ENCODE measurements around the gene ZNF91. TPM values are rescaled to one million over a fixed set of nuclear protein-coding genes. Genes with fewer than 3 reads are reported as not detected.
A peak's percentile ranks its signal among the peaks of the same experiment; 100 is the strongest.

ZNF91 gene
- total and polyA plus RNA-seq, 7 donors = 17.7 to 88.1 (median 39.8) TPM

- H3K4me3 ChIP-seq = no peak overlapping the region
- no peak for DNase-seq
- no peaks in the 10 kb centered on the region for H3K36me3 ChIP-seq
- 79 to 86% methylated on average over 2 of the region's 2 CpGs for WGBS, 2 donors
- H3K9me3 ChIP-seq = no peaks in the 10 kb centered on the region
- no peak overlapping the region for H3K27ac ChIP-seq
- no peaks in the 10 kb centered on the region for H3K4me1 ChIP-seq
- intact Hi-C loops (cut with DNase I) = no loop called here
- H3K27me3 ChIP-seq = no peaks in the 10 kb centered on the region
- TF ChIP-seq POLR2AphosphoS5 (IDR thresholded peaks at IDR 0.05) = no peak
- no peak for TF ChIP-seq CTCF (IDR thresholded peaks at IDR 0.05)
- no peak for TF ChIP-seq EP300 (IDR thresholded peaks at IDR 0.05)
- TF ChIP-seq POLR2A (IDR thresholded peaks at IDR 0.05) = no peak
These were observed 10.8 kb upstream of the ZNF91 start for GRCh38 chr19:23406091-23406490.

GRCh38 chr19:23404676-23405075, 9.4 kb upstream of the ZNF91 start:
- no peak for DNase-seq
- no peaks in the 10 kb centered on the region for H3K9me3 ChIP-seq

GRCh38 chr19:23403581-23404324, 8.5 kb upstream of the ZNF91 start:
- TF ChIP-seq EP300 (IDR thresholded peaks at IDR 0.05) (no peak), CTCF (IDR thresholded peaks at IDR 0.05) (peak in 1 of 4 experiments; percentile 43)
- intact Hi-C loops (cut with DNase I) = no loop called here
- H3K27ac ChIP-seq = no peak overlapping the region
- H3K4me1 ChIP-seq = no peaks in the 10 kb centered on the region
- H3K9me3 ChIP-seq = no peaks in the 10 kb centered on the region
- H3K4me3 ChIP-seq = no peak overlapping the region
- H3K36me3 ChIP-seq = no peaks in the 10 kb centered on the region
- 33 to 74% methylated on average over 4 of the region's 4 CpGs for WGBS, 2 donors
- H3K27me3 ChIP-seq = no peaks in the 10 kb centered on the region
- no peak for DNase-seq

More at GRCh38 chr19:23404676-23405075, 9.4 kb upstream of the ZNF91 start:
- no peaks in the 10 kb centered on the region for H3K4me1 ChIP-seq
- H3K27ac ChIP-seq = no peak overlapping the region
- 95 to 96% methylated on average over 1 of the region's 1 CpG for WGBS, 2 donors
- no peaks in the 10 kb centered on the region for H3K36me3 ChIP-seq
- TF ChIP-seq CTCF (IDR thresholded peaks at IDR 0.05) = no peak
- TF ChIP-seq EP300 (IDR thresholded peaks at IDR 0.05) = no peak
- TF ChIP-seq POLR2AphosphoS5 (IDR thresholded peaks at IDR 0.05) = no peak
- no peak for TF ChIP-seq POLR2A (IDR thresholded peaks at IDR 0.05)
- intact Hi-C loops (cut with DNase I) = no loop called here
- H3K27me3 ChIP-seq = no peaks in the 10 kb centered on the region
- H3K4me3 ChIP-seq = no peak overlapping the region

GRCh38 chr19:23403052-23403451, 7.8 kb upstream of the ZNF91 start:
- WGBS, 2 donors = 16 to 68% methylated on average over 3 of the region's 3 CpGs
- no peak for DNase-seq

More at GRCh38 chr19:23403052-23403451, 7.8 kb upstream of the ZNF91 start:
- Histone ChIP-seq H3K27ac (no peak overlapping the region), H3K4me3 (no peak overlapping the region), H3K4me1 (no peaks in the 10 kb centered on the region), H3K27me3 (no peaks in the 10 kb centered on the region), H3K9me3 (no peaks in the 10 kb centered on the region), H3K36me3 (no peaks in the 10 kb centered on the region)
- intact Hi-C loops (cut with DNase I) = no loop called here
- TF ChIP-seq POLR2A (IDR thresholded peaks at IDR 0.05) (no peak), CTCF (IDR thresholded peaks at IDR 0.05) (no peak), EP300 (IDR thresholded peaks at IDR 0.05) (no peak), POLR2AphosphoS5 (IDR thresholded peaks at IDR 0.05) (no peak)

Data from sigmoid colon (tissue), 7 donors.